Stimulated activated CD4-positive, alpha-beta T cell treated with anti-CD3 and anti-CD28 coated beads, Interleukin-4, amount 100 ng/mL, for 1 hour (primary cell): ENCODE data around the gene ZP4.
"Not testable (repeated sequence)": the region's sequence is repeated elsewhere in the genome, so short reads cannot be mapped to it uniquely, and the experiment has no call there.

Experiments
- DNase-seq: peaks from one replicate; pipeline ENCODE4 v3.0.0-alpha.2; 2020

The ZP4 gene

GRCh38 chr1:237875291-237875690, 15.4 kb downstream of the ZP4 start:
- DNase-seq, result no peak

- DNase-seq, result no peak
Observed at GRCh38 chr1:237873487-237874211, 17.1 kb downstream of the ZP4 start.

- DNase-seq, result no peak
Observed at GRCh38 chr1:237868817-237869600, 21.7 kb downstream of the ZP4 start.

GRCh38 chr1:237867380-237867888, 23.3 kb downstream of the ZP4 start:
- DNase-seq, result no peak

DNA sequence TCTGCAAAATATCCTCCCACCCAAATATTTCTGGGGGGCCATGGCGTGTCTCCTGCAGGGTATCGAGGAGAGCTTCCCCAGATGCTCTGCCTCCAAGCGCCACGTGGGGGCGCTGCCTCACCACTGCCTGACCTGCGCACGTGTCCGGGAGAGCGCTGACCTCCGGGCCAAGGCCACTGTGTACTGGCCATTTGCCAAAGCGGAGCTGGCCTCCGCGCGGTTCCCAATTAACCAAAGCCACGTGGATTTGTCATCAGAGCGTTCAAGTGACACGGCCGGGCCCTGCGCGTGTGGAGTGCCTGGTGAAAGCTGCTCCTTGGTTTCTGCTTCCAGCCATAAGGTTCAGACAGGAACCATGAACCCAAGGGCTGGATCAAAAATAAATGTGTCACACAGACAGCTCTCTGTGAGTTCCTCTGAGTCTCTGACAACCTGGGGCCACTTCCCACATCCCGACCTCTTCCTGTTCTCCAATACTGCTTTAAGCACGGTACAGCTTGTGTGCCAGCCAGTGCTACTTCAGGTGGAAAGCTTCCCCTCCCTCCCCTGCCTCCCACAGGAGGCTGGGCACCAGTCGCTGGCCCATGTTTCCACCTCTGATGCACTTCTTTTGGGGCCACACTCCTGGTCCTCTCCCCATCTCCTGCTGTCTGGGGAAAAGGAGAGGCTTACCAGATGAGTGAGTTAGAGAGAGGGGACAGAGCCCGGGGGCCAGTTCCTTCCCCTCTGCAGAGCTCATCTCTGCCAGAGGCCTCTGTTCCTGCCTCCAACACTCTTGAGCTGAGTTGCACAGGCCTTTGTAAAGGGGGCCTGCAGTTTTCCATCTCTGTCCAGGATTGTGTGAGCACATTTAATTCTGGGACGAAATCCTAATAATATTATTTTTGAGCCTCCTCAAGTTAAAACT, 26.1 kb downstream of the ZP4 start:
- DNase-seq, result peak; percentile 2

GRCh38 chr1:237863234-237863633, 27.5 kb downstream of the ZP4 start:
- no peak for DNase-seq

GRCh38 chr1:237861944-237862343, 28.8 kb downstream of the ZP4 start:
- no peak for DNase-seq

DNA sequence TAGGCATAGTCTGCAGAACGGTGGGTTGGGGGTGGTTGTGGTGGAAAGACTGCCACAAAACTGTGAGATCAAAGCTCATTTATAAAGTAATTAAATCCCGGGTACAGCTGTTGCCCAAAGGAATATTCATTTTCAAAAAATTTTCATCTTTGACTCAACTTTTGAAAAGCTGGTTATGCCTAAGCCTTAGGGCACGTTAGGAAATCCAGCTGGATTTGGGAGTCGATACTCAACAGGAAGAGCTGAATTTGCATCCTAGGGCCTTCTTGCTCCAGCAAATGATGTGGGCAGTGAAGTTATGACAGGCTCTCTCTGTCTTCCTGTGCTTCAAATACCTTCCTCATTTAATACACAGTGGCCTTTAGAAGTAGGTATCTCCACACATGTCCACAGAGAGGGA, 31.7 kb downstream of the ZP4 start:
- no peak for DNase-seq

- no peak for DNase-seq
Observed at GRCh38 chr1:237857455-237857854, 33.3 kb downstream of the ZP4 start.

- DNase-seq, result no peak
Observed at GRCh38 chr1:237852342-237852741, 38.4 kb downstream of the ZP4 start.

DNA sequence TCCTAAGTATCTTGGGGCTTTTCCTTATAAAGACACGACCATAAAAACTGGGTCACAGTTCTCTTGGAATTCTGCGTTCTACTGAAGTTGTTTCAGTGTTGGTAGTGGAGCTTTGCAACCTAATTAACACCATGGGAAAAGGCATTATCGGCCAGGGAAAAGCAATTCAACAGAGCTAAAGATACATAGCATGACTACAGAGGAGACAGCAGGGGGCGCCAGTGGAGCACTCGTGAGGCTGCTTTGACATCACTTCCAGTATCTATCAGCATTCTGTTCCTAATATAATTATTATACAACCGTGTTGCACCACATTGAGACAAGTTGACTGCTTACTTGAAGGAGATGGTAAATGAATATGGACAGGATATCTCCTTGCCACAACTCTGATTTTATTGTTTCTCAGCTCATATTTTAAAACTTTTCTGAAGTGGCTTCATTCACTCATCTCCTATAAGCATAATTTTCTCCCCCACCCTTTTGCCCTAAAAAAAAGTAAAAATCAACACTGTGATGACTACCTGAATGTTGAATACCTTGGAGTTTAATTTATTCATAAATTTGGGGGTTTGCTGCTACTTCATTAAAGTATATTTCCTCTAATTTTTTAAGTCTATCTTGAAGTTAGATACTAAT, 39.4 kb downstream of the ZP4 start:
- peak; percentile 5 for DNase-seq

GRCh38 chr1:237843516-237843915, 47.2 kb downstream of the ZP4 start:
- not testable (repeated sequence) for DNase-seq

GRCh38 chr1:237841485-237841884, 49.2 kb downstream of the ZP4 start:
- no peak for DNase-seq

DNA sequence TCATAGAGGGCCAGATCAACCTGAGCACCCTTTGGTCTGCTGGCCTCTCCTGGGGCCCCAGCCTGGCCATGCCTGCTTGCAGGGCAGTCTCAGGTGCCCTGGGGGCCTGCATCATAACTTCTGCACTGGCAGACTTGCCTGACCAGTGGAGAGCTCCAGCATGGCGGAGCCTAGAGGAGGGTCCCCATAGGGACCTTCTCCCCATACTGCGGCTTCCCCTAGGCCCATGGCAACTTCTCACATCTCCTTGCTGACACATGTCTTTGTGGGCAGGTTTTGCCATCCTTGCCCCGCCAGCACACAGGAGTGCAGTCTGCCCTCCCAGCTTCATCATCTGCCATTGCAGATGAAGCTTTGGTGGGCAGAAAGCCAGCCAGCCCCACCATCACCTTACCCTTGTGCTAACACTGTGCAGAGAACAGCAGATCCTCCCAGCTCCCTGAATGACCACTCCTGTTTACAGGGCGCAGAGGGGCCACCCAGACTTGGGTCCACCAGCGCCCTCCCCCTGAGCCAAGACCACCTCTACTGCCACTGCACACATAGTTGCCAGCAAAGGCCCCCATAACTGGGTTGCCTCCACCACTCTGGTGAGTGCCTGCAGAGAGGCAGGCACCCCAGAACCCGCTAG, 51.7 kb downstream of the ZP4 start:
- no peak for DNase-seq

GRCh38 chr1:237838320-237838719, 52.4 kb downstream of the ZP4 start:
- DNase-seq, result no peak

GRCh38 chr1:237834461-237834860, 56.3 kb downstream of the ZP4 start:
- no peak for DNase-seq

DNA sequence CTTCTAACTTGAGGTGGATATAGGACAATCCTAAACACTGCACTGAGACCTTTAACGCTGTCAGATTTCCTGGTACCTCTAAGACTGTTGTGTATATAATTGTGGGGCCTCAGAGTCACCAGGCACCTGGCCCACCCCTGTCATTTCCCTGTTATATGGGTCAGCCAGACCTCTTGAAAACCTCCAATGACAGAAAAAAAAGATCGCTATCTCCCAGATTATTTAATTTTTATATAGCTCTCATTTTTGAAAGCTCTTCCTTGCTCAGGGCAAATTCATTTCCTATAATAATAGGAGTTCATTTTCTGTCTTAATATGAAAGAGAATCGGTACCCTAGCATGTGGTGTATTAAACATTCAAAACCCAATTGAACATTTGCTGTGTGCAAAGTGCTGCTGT, 56.7 kb downstream of the ZP4 start:
- no peak for DNase-seq

DNA sequence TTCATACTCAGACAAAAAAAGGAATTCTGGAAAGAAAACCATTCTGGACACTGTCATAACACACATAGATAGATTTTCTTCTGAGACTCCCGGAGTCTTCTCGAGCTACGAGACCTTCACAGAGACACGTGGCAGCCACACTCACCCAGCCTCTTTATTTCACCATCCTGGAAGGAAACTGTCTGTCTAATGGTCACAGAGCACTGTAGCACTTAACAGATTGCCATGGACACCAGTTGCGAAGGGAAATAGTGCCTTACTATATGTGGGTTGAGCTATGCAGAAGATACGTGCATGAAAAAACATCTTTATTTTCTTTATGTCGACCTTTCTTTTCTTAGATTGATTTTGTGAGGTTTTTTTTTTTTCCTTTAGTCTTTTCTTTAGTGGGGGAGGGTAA, 57.9 kb downstream of the ZP4 start:
- no peak for DNase-seq
